Esophagus muscularis mucosa (tissue), 3 donors: ENCODE data around the gene STK24.

Experiments used
- CTCF ChIP-seq, 3 experiments: fragments of 200-600 bp in 2 of 3; fragments of 450-650 bp in 1 of 3; sonication (generic) in 2 of 3; IDR thresholded peaks; one replicate each; pipeline ENCODE4 v1.5.1; 2017 to 2019; ENCODE audit warnings: antibody characterized with exemption in 3 of 3, mild to moderate bottlenecking in 2 of 3, moderate library complexity in 1 of 3
- POLR2A ChIP-seq: fragments of 450-650 bp; IDR thresholded peaks from one replicate; pipeline ENCODE4 v1.6.1; 2017; ENCODE audit warnings: antibody characterized with exemption, moderate library complexity, mild to moderate bottlenecking, low read depth
- POLR2AphosphoS5 ChIP-seq, 2 donors: sonication (generic); formaldehyde crosslinking; IDR thresholded peaks; one replicate each; pipeline ENCODE4 v1.6.1; 2017; ENCODE audit warnings: antibody characterized with exemption in 2 of 2

DNA sequence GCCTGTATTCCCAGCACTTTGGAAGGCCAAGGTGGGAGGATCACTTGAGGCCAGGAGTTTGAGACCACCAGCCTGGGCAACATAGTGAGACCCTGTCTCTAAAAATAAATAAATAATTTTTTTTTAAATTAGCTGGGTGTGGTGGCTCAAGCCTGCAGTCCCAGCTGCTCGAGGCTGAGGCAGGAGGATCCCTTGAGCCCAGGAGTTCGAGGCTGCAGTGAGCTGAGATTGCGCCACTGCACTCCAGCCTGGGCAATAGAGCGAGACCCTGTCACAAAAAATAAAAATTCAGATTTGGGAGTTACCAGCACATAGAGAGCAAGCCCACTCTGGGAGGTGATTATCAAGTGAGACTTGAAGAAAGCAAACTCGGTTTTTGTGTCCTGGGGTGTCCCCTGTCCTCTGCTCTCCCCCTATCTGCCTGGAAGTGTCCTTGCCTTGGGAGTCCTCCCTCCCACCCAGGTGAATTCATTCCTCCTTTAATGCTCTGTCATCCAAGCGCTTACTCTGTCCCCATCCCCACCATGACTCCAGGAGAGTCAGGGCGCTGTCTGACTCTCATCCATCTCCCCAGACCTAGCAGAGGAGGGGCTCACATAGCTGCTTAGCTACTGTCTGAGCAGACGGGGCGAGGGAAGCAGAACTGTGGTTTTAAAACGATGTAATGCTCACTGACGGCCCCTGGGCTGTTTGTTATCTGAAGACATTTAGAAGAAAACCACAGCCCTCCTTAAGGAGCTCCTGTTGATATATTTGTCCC lies 146.8 kb downstream of the STK24 start:
- TF ChIP-seq CTCF (IDR thresholded peaks at IDR 0.05) (no peak), POLR2A (no peak), POLR2AphosphoS5 (IDR thresholded peaks at IDR 0.05) (no peak)
